ENCODE measurements around the gene BTN2A1. TPM values are rescaled to one million over a fixed set of nuclear protein-coding genes. Genes with fewer than 3 reads are reported as not detected.

The BTN2A1 gene
- total and polyA plus RNA-seq, 2 of the 13 experiments (the other 11 are each of a cell fraction or from before 2014, with no cell fraction given) = 16.4 to 30.4 TPM

- H3K9ac ChIP-seq (ENCODE audit: insufficient read depth, low read depth, low read length) = no peak overlapping the region
- in situ Hi-C loops (cut with HindIII; ENCODE audit: extremely low pct_ligation_motif_present, low pct_unique_long_range_greater_than_20kb) = no loop called here
These were observed 29.7 kb downstream of the BTN2A1 start for GRCh38 chr6:26487466-26487865.

More at GRCh38 chr6:26487466-26487865, 29.7 kb downstream of the BTN2A1 start:
- H3K27me3 ChIP-seq (ENCODE audit: control insufficient read depth in 1 of 2, insufficient read depth in 2 of 2, low read length in 2 of 2) = no peaks in the 10 kb centered on the region
- no peaks in the 10 kb centered on the region for H3K36me3 ChIP-seq (replicated peaks in 1 of 2; ENCODE audit: control insufficient read depth in 1 of 2, insufficient read depth in 2 of 2, low read length in 2 of 2)
- H3K4me1 ChIP-seq (ENCODE audit: insufficient read depth, low read length) = peaks cover 5% of the 10 kb centered on the region; the same call in 1 of the 2 replicates
- POLR2A ChIA-PET = no interaction called here
- FAIRE-seq (no peak), DNase-seq (ENCODE audit: low spot score) (no peak), ATAC-seq (no peak)
- TF ChIP-seq MEIS2 (CRISPR knock-in tag; IDR thresholded peaks at IDR 0.05) = no peak
- TF ChIP-seq ZNF644 (CRISPR knock-in tag; IDR thresholded peaks at IDR 0.05; ENCODE audit: low read depth) = no peak
- TF ChIP-seq ZNF788 (CRISPR knock-in tag; IDR thresholded peaks at IDR 0.05; ENCODE audit: borderline replicate concordance) = no peak
- TF ChIP-seq SALL2 (CRISPR knock-in tag; IDR thresholded peaks at IDR 0.05) = no peak
- TF ChIP-seq ZMYM2 (CRISPR knock-in tag; IDR thresholded peaks at IDR 0.05) = no peak
- TF ChIP-seq ZBTB33 (CRISPR knock-in tag; IDR thresholded peaks at IDR 0.05) = no peak
- TF ChIP-seq ZSCAN30 (CRISPR knock-in tag; IDR thresholded peaks at IDR 0.05) = no peak
- TF ChIP-seq CCAR2 (optimal IDR thresholded peaks at IDR 0.05; ENCODE audit: low read depth, low read length) = no peak
- no peak for TF ChIP-seq ZNF446 (CRISPR knock-in tag; IDR thresholded peaks at IDR 0.05)
- TF ChIP-seq RARA (CRISPR knock-in tag; IDR thresholded peaks at IDR 0.05) = no peak
- TF ChIP-seq NR2F1 (CRISPR knock-in tag; IDR thresholded peaks at IDR 0.05) = no peak
- no peak for TF ChIP-seq ZNF615 (CRISPR knock-in tag; IDR thresholded peaks at IDR 0.05; ENCODE audit: borderline replicate concordance)
- TF ChIP-seq ZNF431 (CRISPR knock-in tag; IDR thresholded peaks at IDR 0.05; ENCODE audit: borderline replicate concordance, low read depth) = no peak
- no peaks in the 10 kb centered on the region for H3K79me2 ChIP-seq (ENCODE audit: insufficient read depth, low read length)
- no peak overlapping the region for H3K4me3 ChIP-seq (replicated peaks in 1 of 3; ENCODE audit: insufficient read depth in 1 of 3, low read depth in 2 of 3, low read length in 3 of 3)
- H3K27ac ChIP-seq (ENCODE audit: extremely low read length, insufficient read depth, low read length) = no peak overlapping the region
- no peaks in the 10 kb centered on the region for H3K9me3 ChIP-seq (ENCODE audit: low read length)
- H4K20me1 ChIP-seq (ENCODE audit: insufficient read depth, low read length) = no peaks in the 10 kb centered on the region
- BruUV-seq (replicated peaks) = no TSS peak
- CTCF ChIA-PET (ENCODE audit: low intra/inter-chr PET ratio, low total read pairs) = no interaction called here
- WGBS (ENCODE audit: low lambda C conversion rate) = 76% methylated on average over 1 of the region's 1 CpG
- intact Hi-C loops (cut with micrococcal nuclease; ENCODE audit: unreplicated experiment) = no loop called here
- no peak overlapping the region for H3K4me2 ChIP-seq (ENCODE audit: low read depth, low read length)
- no peak overlapping the region for H2AFZ ChIP-seq (ENCODE audit: low read length)
